ENCODE data around the gene ANXA11.

DNA sequence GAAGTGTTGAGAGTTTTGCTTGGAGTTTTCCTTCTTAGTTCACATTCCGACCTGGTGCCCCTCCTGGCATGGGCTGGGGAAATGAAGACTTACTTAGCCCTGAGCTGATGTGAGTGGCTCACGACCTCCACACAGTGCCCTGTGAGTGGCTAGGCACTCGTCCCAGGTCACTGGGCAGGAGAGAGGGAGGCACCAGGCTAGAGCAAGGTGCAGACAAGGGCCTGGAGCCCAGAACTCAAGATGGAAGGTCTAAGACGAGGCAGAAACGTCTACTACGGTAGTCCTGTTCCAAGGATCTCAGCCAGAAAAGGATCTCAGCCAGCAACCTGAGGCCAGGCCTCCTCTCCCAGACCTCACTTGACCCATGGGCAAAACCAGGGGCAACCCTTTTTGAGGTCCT, 22.4 kb downstream of the ANXA11 start:
- TF ChIP-seq, protein P1, sequence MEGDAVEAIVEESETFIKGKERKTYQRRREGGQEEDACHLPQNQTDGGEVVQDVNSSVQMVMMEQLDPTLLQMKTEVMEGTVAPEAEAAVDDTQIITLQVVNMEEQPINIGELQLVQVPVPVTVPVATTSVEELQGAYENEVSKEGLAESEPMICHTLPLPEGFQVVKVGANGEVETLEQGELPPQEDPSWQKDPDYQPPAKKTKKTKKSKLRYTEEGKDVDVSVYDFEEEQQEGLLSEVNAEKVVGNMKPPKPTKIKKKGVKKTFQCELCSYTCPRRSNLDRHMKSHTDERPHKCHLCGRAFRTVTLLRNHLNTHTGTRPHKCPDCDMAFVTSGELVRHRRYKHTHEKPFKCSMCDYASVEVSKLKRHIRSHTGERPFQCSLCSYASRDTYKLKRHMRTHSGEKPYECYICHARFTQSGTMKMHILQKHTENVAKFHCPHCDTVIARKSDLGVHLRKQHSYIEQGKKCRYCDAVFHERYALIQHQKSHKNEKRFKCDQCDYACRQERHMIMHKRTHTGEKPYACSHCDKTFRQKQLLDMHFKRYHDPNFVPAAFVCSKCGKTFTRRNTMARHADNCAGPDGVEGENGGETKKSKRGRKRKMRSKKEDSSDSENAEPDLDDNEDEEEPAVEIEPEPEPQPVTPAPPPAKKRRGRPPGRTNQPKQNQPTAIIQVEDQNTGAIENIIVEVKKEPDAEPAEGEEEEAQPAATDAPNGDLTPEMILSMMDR (IDR thresholded peaks at IDR 0.05) = no peak
- TF ChIP-seq POLR2A (IDR thresholded peaks at IDR 0.05) = no peak

Measured in testis (tissue), 2 donors.